Stromal cell of bone marrow (primary cell): ENCODE data around the gene DLD.
"Not testable (repeated sequence)": the region's sequence is repeated elsewhere in the genome, so short reads cannot be mapped to it uniquely, and the experiment has no call there.

ENCODE experiments used
- DNase-seq: peaks from one replicate; pipeline ENCODE4 v3.0.0-alpha.2; 2012; ENCODE audit warnings: low read depth

DLD gene

DNA sequence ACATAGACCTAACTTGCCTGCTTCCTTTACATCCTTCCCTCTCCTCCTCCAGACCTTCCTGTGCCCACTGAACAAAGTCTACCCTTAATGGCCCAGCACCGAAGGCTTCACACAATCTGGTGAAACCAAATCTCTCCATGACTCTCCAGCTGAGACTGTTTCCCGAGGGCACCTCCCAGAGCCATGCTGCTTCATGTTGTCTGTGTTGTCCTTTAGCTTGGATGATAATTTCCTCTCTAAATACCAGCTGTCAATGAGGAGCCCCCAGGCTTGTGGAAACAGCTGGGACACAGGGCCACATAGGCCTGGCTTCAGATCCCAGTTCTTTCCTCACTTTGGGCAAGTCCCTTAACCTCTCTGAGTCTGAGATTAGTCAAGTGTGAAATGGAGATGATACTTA is 54.3 kb downstream of the DLD start:
- no peak for DNase-seq

- peak; percentile 27 for DNase-seq
Measured at GRCh38 chr7:107946451-107946850, 55.5 kb downstream of the DLD start.

GRCh38 chr7:107946881-107947280 is 55.9 kb downstream of the DLD start:
- DNase-seq: no peak

GRCh38 chr7:107948645-107949442 is 57.9 kb downstream of the DLD start:
- DNase-seq: peak; percentile 94

DNA sequence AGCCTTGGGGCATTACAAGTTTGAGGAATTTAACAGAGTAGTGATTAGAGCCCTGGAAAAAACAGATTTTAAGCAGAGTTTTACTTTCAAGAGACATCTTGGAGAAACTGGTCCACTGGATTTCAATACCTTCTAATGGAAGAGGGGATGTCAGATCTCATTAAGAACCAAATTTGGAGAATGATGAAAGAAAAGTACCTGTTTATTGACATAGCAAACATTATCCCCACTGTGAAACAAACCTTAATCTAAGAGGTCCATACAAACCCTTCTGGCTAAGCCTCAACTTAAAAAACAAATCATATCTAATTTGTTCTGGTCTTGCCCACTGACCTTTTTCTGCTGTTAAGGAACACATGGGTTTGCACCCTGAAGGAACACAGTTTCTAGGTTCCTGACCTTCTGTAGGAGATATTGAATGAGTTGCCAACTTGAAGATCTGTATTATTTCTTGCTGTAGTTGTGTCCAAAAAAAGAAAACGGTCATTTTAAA is 58.5 kb downstream of the DLD start:
- no peak for DNase-seq

- DNase-seq: no peak
Measured at GRCh38 chr7:107951172-107951787, 60.3 kb downstream of the DLD start.

DNA sequence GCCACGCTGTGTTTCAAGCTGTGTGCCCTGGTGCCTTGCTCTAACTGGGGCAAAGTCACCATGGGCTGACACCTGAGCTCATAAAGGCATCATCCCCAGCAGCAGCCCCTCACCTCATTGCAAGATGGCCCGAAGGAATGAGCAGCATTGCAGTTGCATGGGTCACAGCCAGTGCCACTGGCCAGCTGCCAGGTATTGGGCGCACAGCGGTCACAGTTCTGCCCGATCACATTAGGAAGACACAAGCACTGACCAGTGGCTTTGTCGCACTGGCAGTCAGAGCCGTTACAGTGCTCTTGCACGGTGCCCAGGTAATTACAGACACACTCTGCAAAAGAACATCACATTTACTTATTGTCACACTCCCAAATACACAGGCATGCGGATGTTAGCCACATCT is 60.9 kb downstream of the DLD start:
- no peak for DNase-seq

DNA sequence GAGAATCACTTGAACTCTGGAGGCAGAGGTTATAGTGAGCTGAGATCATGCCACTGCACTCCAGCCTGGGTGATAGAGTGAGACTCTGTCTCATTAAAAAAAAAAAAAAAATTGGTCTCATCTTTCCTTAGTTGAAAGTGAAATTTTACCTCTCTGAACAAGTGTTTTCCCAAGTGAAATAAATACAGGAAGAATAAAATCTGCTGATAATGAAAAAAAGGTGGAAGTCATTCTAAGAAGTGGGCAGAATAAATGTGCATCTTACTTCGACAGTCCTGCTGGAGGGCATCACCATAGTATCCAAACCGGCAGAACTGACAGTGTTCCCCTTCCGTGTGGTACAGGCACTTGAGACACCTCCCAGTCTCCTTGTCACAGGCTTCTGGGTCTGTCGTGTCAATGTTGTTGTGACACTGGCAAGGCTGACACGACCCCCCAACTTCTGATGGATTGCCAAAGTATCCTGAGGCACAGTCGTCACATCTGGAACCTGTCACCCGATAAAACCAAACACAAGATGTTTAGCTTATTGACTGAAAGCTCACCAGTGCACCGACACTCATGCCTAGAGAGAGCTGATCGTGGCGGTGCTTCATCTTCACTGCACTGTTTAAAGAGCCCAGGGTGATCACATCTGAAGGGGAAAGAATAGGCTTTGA is 62.4 kb downstream of the DLD start:
- DNase-seq: no peak

GRCh38 chr7:107953924-107954303 is 62.9 kb downstream of the DLD start:
- no peak for DNase-seq

GRCh38 chr7:107955394-107955793 is 64.4 kb downstream of the DLD start:
- DNase-seq: no peak

GRCh38 chr7:107956950-107957349 is 66.0 kb downstream of the DLD start:
- DNase-seq: not testable (repeated sequence)

DNA sequence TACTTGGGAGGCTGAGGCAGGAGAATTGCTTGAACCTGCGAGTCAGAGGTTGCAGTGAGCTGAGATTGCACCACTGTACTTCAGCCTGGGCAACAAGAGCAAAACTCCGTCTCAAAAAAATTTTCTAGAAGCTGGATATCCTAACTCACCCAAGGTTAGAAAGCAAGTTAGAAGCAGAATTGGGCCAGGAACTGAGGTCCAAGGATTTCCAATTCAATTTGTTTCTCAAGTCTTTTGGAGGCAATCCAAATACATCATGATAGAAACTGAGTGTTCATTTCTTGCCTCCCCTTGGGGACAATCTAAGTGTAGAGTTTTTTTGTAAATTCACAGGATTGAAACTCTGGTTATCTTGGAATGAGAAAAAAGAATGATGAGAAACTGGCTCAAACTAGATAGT is 66.5 kb downstream of the DLD start:
- DNase-seq: peak; percentile 53

DNA sequence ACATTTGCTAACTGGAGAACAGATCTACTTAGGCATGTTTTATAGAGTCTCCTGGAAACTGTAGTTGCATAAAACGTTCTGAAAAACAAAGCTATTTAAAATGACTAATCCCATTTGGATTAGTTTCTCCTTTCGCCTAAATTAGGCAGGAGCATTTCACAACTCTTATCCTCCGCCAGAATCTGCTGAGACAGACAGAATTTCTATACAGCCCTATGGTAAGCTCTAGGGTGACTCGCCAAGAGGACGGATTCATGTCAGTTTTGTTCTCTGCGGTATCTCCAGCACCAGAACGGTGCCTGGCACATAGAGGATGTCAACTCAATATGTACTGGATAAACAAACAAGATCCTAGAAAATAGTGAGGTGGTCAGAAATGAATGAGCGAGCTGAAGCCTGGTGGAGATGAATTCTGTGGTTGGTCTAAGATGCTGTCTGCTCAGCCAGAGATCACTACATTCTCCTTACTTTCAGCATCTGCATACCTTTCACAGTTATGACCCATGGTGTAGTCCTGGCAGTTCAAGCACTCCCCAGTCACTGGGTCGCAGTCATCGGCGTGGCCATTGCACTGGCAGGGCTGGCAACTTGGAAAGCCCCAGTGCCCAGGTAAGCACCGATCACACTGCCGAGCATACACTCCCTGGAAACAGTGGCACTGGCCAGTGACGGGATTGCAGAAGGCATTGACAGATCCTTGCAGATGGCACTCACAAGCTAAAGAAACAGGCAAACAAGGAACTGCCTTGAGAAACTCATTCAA is 68.0 kb downstream of the DLD start:
- DNase-seq: peak; percentile 92

DNA sequence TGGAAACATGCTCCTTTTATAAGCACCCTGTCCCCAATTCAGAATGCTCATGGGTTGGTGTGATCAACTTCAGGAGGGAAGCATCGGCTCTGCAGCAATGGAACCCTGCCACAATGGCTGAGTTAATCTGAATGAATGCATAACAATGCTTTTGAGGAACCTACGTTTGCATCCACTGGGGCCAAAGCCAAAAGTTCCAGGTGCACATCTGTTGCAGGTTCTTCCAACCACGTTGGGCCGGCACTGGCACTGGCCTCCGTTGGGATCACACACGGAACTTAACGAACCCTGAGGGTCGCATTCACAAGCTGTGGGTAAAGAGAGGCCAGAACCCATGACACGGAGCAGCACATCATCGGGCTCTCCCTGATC is 68.5 kb downstream of the DLD start:
- no peak for DNase-seq

DNA sequence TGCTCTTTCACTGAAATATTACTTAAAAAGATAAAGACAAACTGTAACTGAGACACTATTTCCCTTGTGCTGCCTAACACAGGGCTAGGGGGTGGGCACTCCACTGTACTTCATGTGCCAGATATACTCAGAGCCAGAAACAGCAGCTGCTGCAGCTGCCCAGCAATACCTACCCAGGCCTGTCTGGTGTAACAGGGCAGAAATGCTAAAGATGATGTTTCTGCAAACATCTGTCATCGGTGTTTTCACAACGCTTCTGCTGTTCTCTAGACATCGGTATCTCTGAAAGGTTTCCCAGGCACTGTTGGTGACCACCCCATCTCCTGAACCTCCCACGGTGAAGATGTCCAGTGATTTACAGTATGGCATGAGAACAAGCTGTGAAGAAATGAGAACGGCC is 69.3 kb downstream of the DLD start:
- no peak for DNase-seq

DNA sequence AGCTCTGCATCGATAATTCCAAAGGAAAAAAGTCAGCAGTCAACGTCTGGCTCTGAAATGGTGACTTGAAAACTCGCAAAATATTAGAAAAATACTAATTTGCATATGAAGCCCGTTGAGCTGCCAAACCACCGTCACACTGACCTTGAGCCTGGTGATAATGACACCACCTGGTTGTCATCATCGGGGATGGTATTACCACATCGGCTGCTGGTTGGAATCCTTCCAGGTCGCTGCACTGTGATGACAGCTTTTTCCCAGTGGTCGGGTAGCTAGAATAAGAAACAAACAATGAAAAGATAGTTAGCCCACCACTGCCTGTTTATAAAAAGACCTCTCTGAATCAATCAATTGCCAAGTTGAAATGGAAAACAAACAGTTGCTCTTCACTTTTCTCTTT is 70.4 kb downstream of the DLD start:
- DNase-seq: no peak

GRCh38 chr7:107962817-107963216 is 71.8 kb downstream of the DLD start:
- DNase-seq: no peak

DNA sequence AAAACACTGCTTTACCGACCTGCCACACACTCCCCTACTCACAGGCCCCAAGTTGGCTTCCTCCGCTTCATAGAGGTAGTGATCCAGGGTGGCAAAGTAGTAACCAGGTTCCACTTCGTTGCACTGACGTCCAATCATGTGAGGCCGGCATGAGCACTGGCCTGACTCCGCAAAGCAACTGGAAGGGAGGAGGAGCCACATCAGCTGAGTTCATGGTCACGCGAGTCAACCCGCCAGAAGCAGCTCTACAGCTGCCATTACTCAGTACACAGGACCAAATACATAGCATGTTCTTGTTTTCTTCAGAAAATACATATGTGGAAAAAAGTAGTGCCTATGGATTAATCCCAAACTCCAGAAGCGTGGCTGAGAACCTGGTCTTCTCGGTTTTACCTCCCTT is 73.5 kb downstream of the DLD start:
- no peak for DNase-seq

DNA sequence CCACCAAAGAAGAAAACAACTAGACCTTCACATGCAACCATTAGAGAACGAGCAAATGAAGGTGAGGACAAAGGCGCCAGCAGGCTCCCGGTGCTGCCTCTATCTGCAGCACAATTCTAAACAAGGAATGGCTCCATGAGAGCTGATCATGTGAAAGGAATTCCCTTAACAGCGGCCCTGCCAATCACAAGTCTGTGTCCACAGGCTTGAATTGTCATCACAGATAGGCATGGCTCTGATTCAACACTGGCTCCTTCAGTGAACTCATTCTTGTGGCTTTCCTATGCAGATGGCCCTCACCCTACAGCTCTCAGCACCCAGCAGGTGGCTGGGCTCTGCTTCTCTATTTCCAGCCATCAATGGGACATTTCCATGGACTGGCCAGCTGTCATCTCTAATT is 75.7 kb downstream of the DLD start:
- peak; percentile 43 for DNase-seq

DNA sequence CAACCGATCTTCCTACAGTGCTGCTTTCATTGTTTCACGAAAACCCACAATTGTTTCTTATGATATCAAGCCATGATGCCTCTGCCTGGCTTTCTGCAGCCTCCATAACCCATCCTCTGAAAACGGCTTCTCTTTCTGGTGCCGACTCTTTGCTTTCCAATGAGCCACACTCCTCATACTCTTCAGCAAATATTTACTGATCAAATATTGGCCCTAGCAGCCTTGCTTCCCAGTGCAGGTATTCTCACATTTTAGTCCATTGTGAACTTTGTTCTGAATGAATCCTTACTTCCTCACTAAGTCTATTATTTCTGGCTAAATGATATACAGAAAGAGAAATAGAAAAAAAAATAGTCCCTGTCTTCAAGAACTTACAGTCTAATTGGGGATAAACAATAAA is 76.4 kb downstream of the DLD start:
- no peak for DNase-seq

DNA sequence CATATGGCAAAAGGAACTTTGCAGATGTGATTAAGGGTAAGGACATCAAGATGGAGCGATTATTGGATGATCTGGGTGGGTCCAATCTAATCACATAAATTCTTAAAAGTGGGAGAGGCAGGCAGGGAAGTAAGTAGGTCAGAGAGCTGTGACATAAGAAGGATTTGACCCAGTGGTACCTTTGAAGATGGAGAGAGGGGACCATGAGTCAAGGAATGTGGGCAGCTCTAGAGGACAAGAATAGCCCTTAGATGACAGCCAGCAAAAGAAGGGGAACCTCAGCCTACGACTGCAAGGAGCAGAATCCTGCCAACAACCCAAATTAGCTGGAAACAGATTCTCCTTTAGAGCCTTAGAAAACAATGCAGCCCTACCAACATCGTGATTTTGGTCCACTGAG is 77.5 kb downstream of the DLD start:
- DNase-seq: no peak

DNA sequence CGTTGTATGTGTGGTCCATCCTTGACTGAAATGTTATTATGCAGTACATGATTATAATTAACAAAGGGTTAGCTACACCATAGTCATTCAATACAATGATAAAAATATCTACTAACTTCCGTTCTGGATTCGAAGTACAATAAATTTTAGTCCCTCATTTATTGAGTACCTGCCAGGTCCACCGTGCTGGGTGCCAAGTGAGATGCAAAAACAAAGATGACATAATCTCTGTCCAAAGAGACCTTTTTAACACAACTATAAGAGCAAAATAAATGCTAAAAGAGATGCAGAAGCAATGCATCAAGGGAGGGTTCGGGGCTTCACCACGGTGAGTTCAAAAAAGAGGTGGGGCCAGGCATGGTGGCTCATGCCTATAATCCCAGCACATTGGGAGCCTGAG is 78.9 kb downstream of the DLD start:
- DNase-seq: no peak
